Transverse colon (tissue), 4 donors: Measurements from ENCODE around the gene C1QL2. TPM values are rescaled to one million over a fixed set of nuclear protein-coding genes. Genes with fewer than 3 reads are reported as not detected.

Source experiments
- DNase-seq: peaks from one replicate; pipeline ENCODE4 v3.0.0-alpha.2; 2019
- H3K27ac ChIP-seq, 4 donors: fragments of 200-600 bp; sonication (generic); 2 replicates each; pipeline ENCODE4 v1.5.1; 2016 to 2018; ENCODE audit warnings: inconsistent platforms in 4 of 4
- H3K27me3 ChIP-seq: fragments of 200-600 bp; sonication (generic); 2 replicates; pipeline ENCODE4 v1.5.1; 2017; ENCODE audit warnings: inconsistent platforms
- H3K36me3 ChIP-seq, 4 donors: fragments of 200-600 bp; sonication (generic); 2 replicates each; pipeline ENCODE4 v1.5.1; 2017 to 2019; ENCODE audit warnings: inconsistent platforms in 4 of 4
- H3K4me1 ChIP-seq, 4 donors: fragments of 200-600 bp; sonication (generic); 2 replicates each; pipeline ENCODE4 v1.5.1; 2017 to 2020; ENCODE audit warnings: inconsistent platforms in 4 of 4
- H3K4me3 ChIP-seq, 4 donors: fragments of 200-600 bp; sonication (generic); 1 replicate in 1 of 4; 2 replicates in 3 of 4; pipeline versions ENCODE4 v1.5.1 to v1.6.1; 2017 to 2019; ENCODE audit warnings: inconsistent platforms in 4 of 4
- H3K9me3 ChIP-seq, 2 donors: fragments of 200-600 bp; sonication (generic); 2 replicates each; pipeline ENCODE4 v1.5.1; 2017 to 2019; ENCODE audit warnings: inconsistent platforms in 2 of 2
- CTCF ChIP-seq, 5 experiments: fragments of 200-600 bp in 3 of 5; fragments of 450-650 bp in 2 of 5; sonication (generic) in 3 of 5; IDR thresholded peaks; 1 replicate in 2 of 5; 2 replicates in 3 of 5; pipeline ENCODE4 v1.5.1; 2016 to 2017; ENCODE audit warnings: antibody characterized with exemption in 5 of 5, inconsistent platforms in 3 of 5, mild to moderate bottlenecking in 2 of 5, moderate library complexity in 1 of 5
- EP300 ChIP-seq: sonication (generic); formaldehyde crosslinking; IDR thresholded peaks from one replicate; pipeline ENCODE4 v1.6.1; 2017; ENCODE audit warnings: antibody characterized with exemption, low read depth
- POLR2A ChIP-seq: fragments of 450-650 bp; IDR thresholded peaks from one replicate; pipeline ENCODE4 v1.6.1; 2016; ENCODE audit warnings: antibody characterized with exemption, mild to moderate bottlenecking, moderate library complexity
- POLR2AphosphoS5 ChIP-seq, 3 donors: sonication (generic); formaldehyde crosslinking; IDR thresholded peaks; one replicate each; pipeline ENCODE4 v1.6.1; 2016; ENCODE audit warnings: antibody characterized with exemption in 3 of 3
- WGBS, 2 donors: methylation state at CpG; one replicate each; pipeline ENCODE4 v1.1.5; 2018; ENCODE audit warnings: low coverage in 1 of 2; 5-methylcytosine and 5-hydroxymethylcytosine counted together
- in situ Hi-C, 4 donors: fragments of 200-750 bp; cut with MboI; loops; one replicate each; pipeline versions ENCODE4 v1.15.0 to v1.15.1; 2017; ENCODE audit warnings: low sequenced_read_pairs in 3 of 4, low pct_ligation_motif_present in 1 of 4, low pct_unique_long_range_greater_than_20kb in 1 of 4
- intact Hi-C: fragments of 100-400 bp; cut with DNase I; formaldehyde crosslinking; loops from one replicate; pipeline ENCODE4 v1.15.1; 2023; ENCODE audit warnings: low total_unique reads
- total RNA-seq, 4 donors: library from RNA; depleted of rRNA; stranded (reverse); fragments of >200 nt; gene quantifications; one replicate each; pipeline ENCODE4 v1.1.0, GENCODE V29; 2016

Gene C1QL2
- total RNA-seq, 4 donors from 2014 or later, result not detected

DNA sequence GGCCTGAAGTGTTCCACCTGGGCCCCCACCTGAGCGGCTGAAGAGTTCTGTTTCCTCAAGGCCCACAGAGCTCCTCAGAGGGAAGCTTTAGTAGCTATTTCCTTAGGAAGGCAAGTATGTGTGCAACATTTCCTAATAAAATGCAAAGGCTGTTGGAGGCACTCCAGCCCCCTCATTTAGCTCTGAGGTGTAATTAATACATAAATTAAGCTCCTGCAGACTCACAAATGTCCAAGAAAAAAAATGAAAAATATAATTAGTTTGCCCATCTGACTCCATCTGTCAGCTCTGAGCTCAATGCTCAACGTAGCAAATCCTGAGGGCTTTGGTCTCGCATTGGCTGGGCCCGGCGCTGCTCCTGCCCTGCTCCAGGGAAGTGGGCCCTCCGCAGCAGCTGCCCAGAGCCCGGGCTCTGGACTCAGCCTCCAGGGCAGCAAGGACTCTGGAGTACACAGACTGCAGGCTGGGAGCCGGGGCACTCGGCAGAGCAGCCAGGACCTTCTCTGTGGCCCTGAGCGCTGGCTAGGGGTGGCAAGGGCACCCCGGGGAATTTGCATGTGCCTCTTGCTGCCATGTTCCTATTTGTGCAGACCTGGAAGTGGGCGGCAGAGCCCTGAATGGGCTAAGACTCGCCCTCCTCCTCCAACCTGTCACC lies 23.4 kb upstream of the C1QL2 start:
- Histone ChIP-seq H3K27ac (no peak overlapping the region), H3K27me3 (no peaks in the 10 kb centered on the region)

GRCh38 chr2:119181391-119181790 lies 22.8 kb upstream of the C1QL2 start:
- intact Hi-C loops, result no loop called here
- 89% methylated on average over 10 of the region's 10 CpGs; no CpG with 5 or more reads in 1 of the 2 donors for WGBS, 2 donors
- H3K36me3 ChIP-seq, result no peaks in the 10 kb centered on the region
- TF ChIP-seq CTCF (IDR thresholded peaks at IDR 0.05), result no peak
- no peak for TF ChIP-seq EP300
- H3K4me1 ChIP-seq, result no peaks in the 10 kb centered on the region
- in situ Hi-C loops, result loop anchor here in 2 of 4 donors (25.0 kb wide), 1 partner anchor 294 kb away; no protein-coding TSS in a partner anchor
- no peak overlapping the region for H3K4me3 ChIP-seq
- H3K9me3 ChIP-seq, result no peaks in the 10 kb centered on the region
- no peak overlapping the region for H3K27ac ChIP-seq
- DNase-seq, result no peak
- H3K27me3 ChIP-seq, result no peaks in the 10 kb centered on the region

More for the DNA sequence above, 23.4 kb upstream of the C1QL2 start:
- TF ChIP-seq CTCF (IDR thresholded peaks at IDR 0.05) (no peak), EP300 (no peak), POLR2AphosphoS5 (IDR thresholded peaks at IDR 0.05) (no peak), POLR2A (no peak)
- DNase-seq, result no peak
- Histone ChIP-seq H3K4me1 (no peaks in the 10 kb centered on the region), H3K36me3 (no peaks in the 10 kb centered on the region), H3K9me3 (no peaks in the 10 kb centered on the region), H3K4me3 (no peak overlapping the region)
- in situ Hi-C loops (loop anchor here in 2 of 4 donors (25.0 kb wide), 1 partner anchor 295 kb away; no protein-coding TSS in a partner anchor), intact Hi-C loops (no loop called here)
- WGBS, 2 donors, result 77 to 93% methylated on average over 5 to 13 of the region's 13 CpGs

GRCh38 chr2:119180892-119181291 lies 22.3 kb upstream of the C1QL2 start:
- in situ Hi-C loops, result loop anchor here in 2 of 4 donors (25.0 kb wide), 1 partner anchor 294 kb away; no protein-coding TSS in a partner anchor
- Histone ChIP-seq H3K36me3 (no peaks in the 10 kb centered on the region), H3K27me3 (no peaks in the 10 kb centered on the region), H3K4me1 (no peaks in the 10 kb centered on the region), H3K27ac (no peak overlapping the region), H3K4me3 (no peak overlapping the region), H3K9me3 (no peaks in the 10 kb centered on the region)
- intact Hi-C loops, result no loop called here
- TF ChIP-seq EP300, result no peak
- no peak for TF ChIP-seq POLR2AphosphoS5 (IDR thresholded peaks at IDR 0.05)
- DNase-seq, result no peak
- 53% methylated on average over 4 of the region's 5 CpGs; no CpG with 5 or more reads in 1 of the 2 donors for WGBS, 2 donors

- TF ChIP-seq POLR2A (no peak), EP300 (no peak), POLR2AphosphoS5 (IDR thresholded peaks at IDR 0.05) (no peak), CTCF (IDR thresholded peaks at IDR 0.05) (no peak)
- H3K27me3 ChIP-seq, result no peaks in the 10 kb centered on the region
- no peak overlapping the region for H3K27ac ChIP-seq
- no peaks in the 10 kb centered on the region for H3K36me3 ChIP-seq
- H3K4me3 ChIP-seq, result no peak overlapping the region
- no peaks in the 10 kb centered on the region for H3K9me3 ChIP-seq
- intact Hi-C loops, result no loop called here
- H3K4me1 ChIP-seq, result no peaks in the 10 kb centered on the region
- no peak for DNase-seq
- in situ Hi-C loops, result loop anchor here (10.0 to 25.0 kb wide), 2 partner anchors 293 to 295 kb away; no protein-coding TSS in a partner anchor
- WGBS, 2 donors, result 77 to 78% methylated on average over 3 to 7 of the region's 7 CpGs
Observed at GRCh38 chr2:119179991-119180390, 21.4 kb upstream of the C1QL2 start.
